Omental fat pad (tissue), 4 donors: ENCODE results near the gene MPI. TPM values are rescaled to one million over a fixed set of nuclear protein-coding genes. Genes with fewer than 3 reads are reported as not detected.
"Not testable (repeated sequence)": the region's sequence is repeated elsewhere in the genome, so short reads cannot be mapped to it uniquely, and the experiment has no call there.

ENCODE experiments used
- ATAC-seq: fragments of 150-250 bp; one replicate; pipeline ENCODE4 v1.9.1; 2016; ENCODE audit warnings: mild to moderate bottlenecking, moderate library complexity; ENCODE audit not compliant: low FRiP score
- DNase-seq: peaks from one replicate; pipeline ENCODE4 v3.0.0-alpha.2; 2019; ENCODE audit warnings: low spot score
- total RNA-seq, 4 donors: library from RNA; depleted of rRNA; stranded (reverse); fragments of >200 nt; gene quantifications; one replicate each; pipeline ENCODE4 v1.1.0, GENCODE V29; 2016
- TF ChIP-seq, protein P1 (sequence below), 3 donors: fragments of 450-650 bp; IDR thresholded peaks; one replicate each; pipeline ENCODE4 v1.5.1; 2016 to 2017; ENCODE audit warnings: antibody characterized with exemption in 3 of 3, mild to moderate bottlenecking in 3 of 3, moderate library complexity in 2 of 3

Gene MPI
- total RNA-seq, 4 donors from 2014 or later, result 35.9 to 52.2 (median 44.7) TPM

DNA sequence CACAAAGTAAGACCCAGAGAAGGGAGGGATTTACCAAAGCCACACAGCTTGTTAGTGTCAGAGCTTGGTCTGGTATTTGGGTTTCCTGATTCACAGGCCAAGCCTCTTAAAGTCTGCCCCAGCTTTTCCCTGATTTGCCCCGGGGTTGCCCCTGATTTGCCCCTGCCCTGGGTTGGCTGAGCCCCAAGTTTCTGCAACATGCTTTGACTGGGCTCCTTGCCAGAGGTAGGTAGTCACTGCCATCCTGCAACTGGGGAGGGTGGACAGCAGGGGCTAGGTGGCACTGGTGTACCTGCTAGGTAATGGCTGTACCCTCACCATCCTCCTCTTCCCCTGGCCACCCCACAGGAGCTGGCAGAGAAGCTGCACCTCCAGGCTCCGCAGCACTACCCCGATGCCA, 2.5 kb downstream of the MPI start:
- ATAC-seq (no peak), DNase-seq (no peak)
- TF ChIP-seq, protein P1, sequence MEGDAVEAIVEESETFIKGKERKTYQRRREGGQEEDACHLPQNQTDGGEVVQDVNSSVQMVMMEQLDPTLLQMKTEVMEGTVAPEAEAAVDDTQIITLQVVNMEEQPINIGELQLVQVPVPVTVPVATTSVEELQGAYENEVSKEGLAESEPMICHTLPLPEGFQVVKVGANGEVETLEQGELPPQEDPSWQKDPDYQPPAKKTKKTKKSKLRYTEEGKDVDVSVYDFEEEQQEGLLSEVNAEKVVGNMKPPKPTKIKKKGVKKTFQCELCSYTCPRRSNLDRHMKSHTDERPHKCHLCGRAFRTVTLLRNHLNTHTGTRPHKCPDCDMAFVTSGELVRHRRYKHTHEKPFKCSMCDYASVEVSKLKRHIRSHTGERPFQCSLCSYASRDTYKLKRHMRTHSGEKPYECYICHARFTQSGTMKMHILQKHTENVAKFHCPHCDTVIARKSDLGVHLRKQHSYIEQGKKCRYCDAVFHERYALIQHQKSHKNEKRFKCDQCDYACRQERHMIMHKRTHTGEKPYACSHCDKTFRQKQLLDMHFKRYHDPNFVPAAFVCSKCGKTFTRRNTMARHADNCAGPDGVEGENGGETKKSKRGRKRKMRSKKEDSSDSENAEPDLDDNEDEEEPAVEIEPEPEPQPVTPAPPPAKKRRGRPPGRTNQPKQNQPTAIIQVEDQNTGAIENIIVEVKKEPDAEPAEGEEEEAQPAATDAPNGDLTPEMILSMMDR (IDR thresholded peaks at IDR 0.05), result no peak

DNA sequence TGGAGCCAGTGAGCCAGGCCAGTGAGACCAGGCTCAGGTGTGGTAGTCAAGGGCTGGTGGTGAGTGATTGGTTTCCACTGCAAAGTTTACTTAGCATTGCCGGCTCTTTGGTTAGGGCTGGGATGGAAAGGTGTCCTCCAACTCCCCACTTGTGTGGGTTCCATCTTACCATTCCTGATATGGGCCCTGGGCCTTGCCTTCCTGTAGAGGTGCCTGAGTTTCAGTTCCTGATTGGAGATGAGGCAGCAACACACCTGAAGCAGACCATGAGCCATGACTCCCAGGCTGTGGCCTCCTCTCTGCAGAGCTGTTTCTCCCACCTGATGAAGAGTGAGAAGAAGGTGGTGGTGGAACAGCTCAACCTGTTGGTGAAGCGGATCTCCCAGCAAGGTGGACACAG, 3.1 kb downstream of the MPI start:
- DNase-seq (no peak), ATAC-seq (no peak)
- TF ChIP-seq, protein P1 (IDR thresholded peaks at IDR 0.05), result no peak

DNA sequence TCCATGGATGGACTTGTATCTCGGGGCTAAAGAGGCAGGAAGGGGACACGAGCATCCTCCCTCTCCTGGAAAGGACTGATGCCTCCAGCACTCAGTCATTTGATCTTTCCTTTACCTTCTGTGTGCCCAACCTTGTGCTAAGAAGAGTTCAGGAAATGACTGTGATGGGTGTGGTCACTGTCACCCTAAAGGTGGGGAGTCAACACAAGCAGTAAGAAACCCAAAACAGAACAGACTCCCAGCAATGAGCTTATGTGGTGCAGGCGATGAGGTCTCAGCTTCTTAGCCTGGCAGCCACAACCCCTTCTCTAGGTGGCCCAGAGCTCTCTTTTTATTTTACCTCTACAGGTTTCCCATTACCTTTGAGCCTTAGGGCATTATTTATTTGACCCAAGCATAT, 3.8 kb downstream of the MPI start:
- TF ChIP-seq, protein P1 (IDR thresholded peaks at IDR 0.05), result no peak
- DNase-seq (no peak), ATAC-seq (no peak)

DNA sequence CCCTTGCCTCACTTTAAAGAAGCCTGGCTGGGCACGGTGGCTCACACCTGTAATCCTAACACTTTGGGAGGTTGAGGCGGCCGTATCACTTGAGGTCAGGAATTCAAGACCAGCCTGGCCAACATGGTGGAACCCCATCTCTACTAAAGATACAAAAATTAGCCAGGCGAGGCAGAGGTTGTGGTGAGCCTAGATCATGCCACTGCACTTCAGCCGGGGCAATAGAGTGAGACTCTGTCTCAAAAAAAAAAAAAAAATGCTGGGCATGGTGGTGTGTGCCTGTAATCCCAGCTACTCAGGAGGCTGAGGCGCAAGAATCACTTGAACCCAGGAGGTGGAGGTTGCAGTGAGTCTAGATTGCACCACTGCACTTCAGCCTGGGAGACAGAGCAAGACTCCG, 4.5 kb downstream of the MPI start:
- not testable (repeated sequence) for DNase-seq, ATAC-seq

DNA sequence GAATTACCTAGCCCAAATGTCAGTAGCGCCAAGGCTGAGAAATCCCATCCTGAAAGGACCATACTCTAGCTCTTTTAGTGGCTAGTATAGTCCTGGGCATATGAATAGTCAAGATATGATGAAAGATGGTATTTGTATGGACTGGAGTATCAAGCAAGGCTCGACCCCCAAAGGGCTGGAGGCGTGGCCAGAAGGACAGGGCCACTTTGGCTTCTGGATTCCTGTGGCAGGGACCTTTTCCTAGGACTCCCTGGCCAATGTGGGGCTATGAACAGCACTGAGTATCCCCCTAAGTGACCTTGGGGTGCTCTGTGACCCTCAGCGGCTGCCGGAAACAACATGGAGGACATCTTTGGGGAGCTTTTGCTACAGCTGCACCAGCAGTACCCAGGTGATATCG, 6.0 kb downstream of the MPI start:
- ATAC-seq (no peak), DNase-seq (no peak)
- TF ChIP-seq, protein P1 (IDR thresholded peaks at IDR 0.05), result no peak

DNA sequence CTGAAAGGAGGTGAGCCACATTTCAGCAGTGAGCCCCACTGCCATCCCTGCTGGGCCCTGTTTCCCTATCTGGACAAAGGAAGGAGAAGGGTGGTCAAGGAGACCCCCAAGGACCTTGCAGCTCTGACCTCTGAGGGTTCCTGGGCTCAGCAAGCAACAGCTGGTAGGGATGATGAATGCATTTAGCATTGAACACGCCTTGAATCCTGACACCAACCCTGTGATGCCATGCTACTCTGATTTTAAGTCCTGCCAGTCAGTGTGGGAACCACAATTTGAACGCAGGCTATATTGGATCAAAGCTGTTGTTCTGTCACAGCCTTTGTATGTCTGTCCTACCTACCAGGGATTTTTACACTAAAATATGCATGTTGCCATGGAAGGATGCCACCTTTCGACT, 6.5 kb downstream of the MPI start:
- DNase-seq (no peak), ATAC-seq (no peak)
- TF ChIP-seq, protein P1 (IDR thresholded peaks at IDR 0.05), result no peak

DNA sequence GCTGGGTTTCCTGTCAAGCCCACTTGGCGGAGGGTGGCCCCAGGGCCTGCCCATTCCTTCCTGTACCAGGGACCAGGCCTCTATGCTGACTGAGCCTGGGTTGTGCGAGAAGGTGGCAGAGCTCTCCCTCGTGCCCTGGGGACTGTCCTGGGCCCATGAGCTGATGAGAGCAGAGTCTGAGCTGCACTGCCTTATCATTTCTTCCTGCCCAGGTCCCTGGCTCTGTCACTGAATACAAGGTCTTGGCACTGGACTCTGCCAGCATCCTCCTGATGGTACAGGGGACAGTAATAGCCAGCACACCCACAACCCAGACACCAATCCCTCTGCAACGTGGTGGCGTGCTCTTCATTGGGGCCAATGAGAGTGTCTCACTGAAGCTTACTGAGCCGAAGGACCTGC, 7.5 kb downstream of the MPI start:
- DNase-seq, result no peak
- no peak for ATAC-seq
- TF ChIP-seq, protein P1 (IDR thresholded peaks at IDR 0.05), result no peak

DNA sequence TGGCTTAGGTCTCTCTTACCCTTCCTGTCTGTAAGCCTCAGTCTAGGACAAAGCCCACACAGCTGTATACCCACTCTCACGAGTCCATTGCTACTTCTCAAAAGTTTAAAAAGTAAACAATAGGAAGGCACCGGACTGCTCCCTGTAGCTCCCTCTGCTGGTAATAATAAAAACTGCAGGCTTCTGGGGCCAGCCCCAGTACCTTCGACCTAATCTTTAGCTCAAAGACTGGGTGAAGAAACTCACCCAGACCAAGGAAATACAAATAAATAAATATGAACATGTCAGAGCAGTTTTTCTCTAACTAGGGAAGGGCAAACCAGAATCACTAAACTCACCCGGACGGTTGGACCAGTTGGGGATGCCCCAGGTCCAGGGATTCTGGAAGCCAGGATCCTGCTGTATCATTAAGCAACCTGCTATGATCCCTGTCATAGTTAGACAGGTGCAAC, 11.8 kb downstream of the MPI start:
- peak; percentile 26 for DNase-seq
- TF ChIP-seq, protein P1 (IDR thresholded peaks at IDR 0.05), result peak in 2 of 3 donors; percentile 17 to 18
- no peak for ATAC-seq
